Gastroesophageal sphincter (tissue), 3 donors: Measurements from ENCODE around the gene JOSD2.

Source experiments
- POLR2A ChIP-seq, 2 donors: fragments of 450-650 bp; IDR thresholded peaks; one replicate each; pipeline ENCODE4 v1.6.1; 2017; ENCODE audit warnings: antibody characterized with exemption in 2 of 2, mild to moderate bottlenecking in 2 of 2, moderate library complexity in 1 of 2
- POLR2AphosphoS5 ChIP-seq: sonication (generic); formaldehyde crosslinking; IDR thresholded peaks from one replicate; pipeline ENCODE4 v1.6.1; 2017; ENCODE audit warnings: antibody characterized with exemption
- TF ChIP-seq, protein P1 (sequence below), 4 experiments: fragments of 200-600 bp in 2 of 4; fragments of 450-650 bp in 2 of 4; sonication (generic) in 1 of 4; IDR thresholded peaks; one replicate each; pipeline ENCODE4 v1.5.1; 2017 to 2019; ENCODE audit warnings: antibody characterized with exemption in 4 of 4, mild to moderate bottlenecking in 2 of 4, moderate library complexity in 2 of 4

DNA sequence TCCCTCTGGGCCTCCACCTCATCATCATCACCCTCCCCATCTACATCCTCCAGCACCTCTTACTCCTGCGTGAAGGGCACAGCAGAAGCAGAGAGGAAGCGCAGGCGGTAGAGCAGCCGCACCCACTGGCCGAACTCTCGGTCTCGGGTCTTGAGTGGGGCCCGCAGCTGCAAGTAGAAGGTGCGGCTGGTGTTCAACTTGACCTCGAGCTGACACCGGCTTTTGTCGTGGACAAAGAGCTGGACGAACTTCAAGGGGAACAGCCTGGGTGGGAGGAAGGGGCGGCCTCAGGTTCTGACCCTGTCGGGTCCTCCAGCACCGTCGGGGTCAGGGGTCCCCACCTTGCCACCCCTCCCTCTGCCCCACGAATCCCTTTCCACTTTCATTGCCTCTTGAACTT lies 43.4 kb downstream of the JOSD2 start:
- TF ChIP-seq, protein P1, sequence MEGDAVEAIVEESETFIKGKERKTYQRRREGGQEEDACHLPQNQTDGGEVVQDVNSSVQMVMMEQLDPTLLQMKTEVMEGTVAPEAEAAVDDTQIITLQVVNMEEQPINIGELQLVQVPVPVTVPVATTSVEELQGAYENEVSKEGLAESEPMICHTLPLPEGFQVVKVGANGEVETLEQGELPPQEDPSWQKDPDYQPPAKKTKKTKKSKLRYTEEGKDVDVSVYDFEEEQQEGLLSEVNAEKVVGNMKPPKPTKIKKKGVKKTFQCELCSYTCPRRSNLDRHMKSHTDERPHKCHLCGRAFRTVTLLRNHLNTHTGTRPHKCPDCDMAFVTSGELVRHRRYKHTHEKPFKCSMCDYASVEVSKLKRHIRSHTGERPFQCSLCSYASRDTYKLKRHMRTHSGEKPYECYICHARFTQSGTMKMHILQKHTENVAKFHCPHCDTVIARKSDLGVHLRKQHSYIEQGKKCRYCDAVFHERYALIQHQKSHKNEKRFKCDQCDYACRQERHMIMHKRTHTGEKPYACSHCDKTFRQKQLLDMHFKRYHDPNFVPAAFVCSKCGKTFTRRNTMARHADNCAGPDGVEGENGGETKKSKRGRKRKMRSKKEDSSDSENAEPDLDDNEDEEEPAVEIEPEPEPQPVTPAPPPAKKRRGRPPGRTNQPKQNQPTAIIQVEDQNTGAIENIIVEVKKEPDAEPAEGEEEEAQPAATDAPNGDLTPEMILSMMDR (IDR thresholded peaks at IDR 0.05) = no peak
- TF ChIP-seq POLR2A (IDR thresholded peaks at IDR 0.05) = no peak
- TF ChIP-seq POLR2AphosphoS5 = no peak
